GM12878 (cell line): Measurements from ENCODE around the gene RSPH1.
A peak's percentile ranks its signal among the peaks of the same experiment; 100 is the strongest.

Experiments used
- CTCF ChIP-seq, 3 experiments: IDR thresholded peaks in 2 of 3; conservative IDR thresholded peaks in 1 of 3; 2 replicates each; pipeline ENCODE4 v1.5.1; 2011; ENCODE audit warnings: low read depth in 3 of 3, low read length in 3 of 3, mild to moderate bottlenecking in 3 of 3, control low read depth in 2 of 3, moderate library complexity in 2 of 3, inconsistent platforms in 1 of 3, mixed read lengths in 1 of 3; ENCODE audit not compliant: control insufficient read depth in 2 of 3, insufficient read depth in 1 of 3; ENCODE audit errors: extremely low read depth in 1 of 3
- HDAC6 ChIP-seq: fragments of 200-600 bp; sonication (generic); IDR thresholded peaks from one replicate; pipeline ENCODE4 v1.8.0; 2017; ENCODE audit warnings: antibody characterized with exemption; ENCODE audit not compliant: unreplicated experiment
- JUND ChIP-seq: IDR thresholded peaks from 2 replicates; pipeline ENCODE4 v1.6.1; 2012; ENCODE audit warnings: low read depth, mild to moderate bottlenecking, low read length, improper control_type of control experiment, moderate library complexity
- MAX ChIP-seq: IDR thresholded peaks from 2 replicates; pipeline ENCODE4 v1.6.1; 2012; ENCODE audit warnings: low read depth, low read length, improper control_type of control experiment
- MYC ChIP-seq: IDR thresholded peaks from 2 replicates; pipeline ENCODE4 v1.6.1; 2011; ENCODE audit warnings: mild to moderate bottlenecking, low read length, moderate library complexity, inconsistent platforms; ENCODE audit not compliant: insufficient read depth, insufficient replicate concordance, insufficient read length, severe bottlenecking
- NFXL1 ChIP-seq: fragments of 450-650 bp; IDR thresholded peaks from 2 replicates; pipeline ENCODE4 v1.6.1; 2017; ENCODE audit warnings: antibody characterized with exemption, mild to moderate bottlenecking, borderline replicate concordance
- POLR2A ChIP-seq: IDR thresholded peaks from 2 replicates; pipeline ENCODE4 v1.6.1; 2011; ENCODE audit warnings: low read depth, mild to moderate bottlenecking, low read length
- POLR2AphosphoS5 ChIP-seq: IDR thresholded peaks from 2 replicates; pipeline ENCODE4 v1.6.1; 2011; ENCODE audit warnings: mild to moderate bottlenecking, low read length, inconsistent platforms
- RELA ChIP-seq: fragments of 450-650 bp; IDR thresholded peaks from 2 replicates; pipeline ENCODE4 v1.8.0; 2014; ENCODE audit warnings: borderline replicate concordance; ENCODE audit not compliant: partially characterized antibody
- TARDBP ChIP-seq: IDR thresholded peaks from 2 replicates; pipeline ENCODE4 v1.6.1; 2016; ENCODE audit warnings: borderline replicate concordance
- USF2 ChIP-seq: IDR thresholded peaks from 2 replicates; pipeline ENCODE4 v1.6.1; 2011; ENCODE audit warnings: low read depth, low read length, improper control_type of control experiment, borderline replicate concordance
- YBX1 ChIP-seq: fragments of 450-650 bp; IDR thresholded peaks from 2 replicates; pipeline ENCODE4 v1.6.1; 2016; ENCODE audit warnings: antibody characterized with exemption

GRCh38 chr21:42539931-42540343 lies 43.9 kb upstream of the RSPH1 start:
- TF ChIP-seq USF2, result no peak
- TF ChIP-seq YBX1, result no peak
- no peak for TF ChIP-seq MYC
- no peak for TF ChIP-seq JUND
- TF ChIP-seq RELA, result no peak
- no peak for TF ChIP-seq NFXL1
- no peak for TF ChIP-seq POLR2A
- no peak for TF ChIP-seq TARDBP
- TF ChIP-seq HDAC6, result no peak
- TF ChIP-seq CTCF (IDR thresholded peaks at IDR 0.05 in 2 of 3, conservative IDR thresholded peaks at IDR 0.05 in 1 of 3; ENCODE audit: control insufficient read depth in 2 of 3, extremely low read depth in 1 of 3, insufficient read depth in 1 of 3, low read depth in 3 of 3, low read length in 3 of 3), result 0 out of 6 replicates have a peak, but pooled peaks of 1 of the 3 experiments have one; percentile 9
- TF ChIP-seq MAX, result no peak
- TF ChIP-seq POLR2AphosphoS5, result no peak
